Measurements from ENCODE around the gene KIRREL3. TPM values are rescaled to one million over a fixed set of nuclear protein-coding genes. Genes with fewer than 3 reads are reported as not detected.

KIRREL3 gene
- total RNA-seq, 1 donor from 2014 or later = 0.09 TPM

DNA sequence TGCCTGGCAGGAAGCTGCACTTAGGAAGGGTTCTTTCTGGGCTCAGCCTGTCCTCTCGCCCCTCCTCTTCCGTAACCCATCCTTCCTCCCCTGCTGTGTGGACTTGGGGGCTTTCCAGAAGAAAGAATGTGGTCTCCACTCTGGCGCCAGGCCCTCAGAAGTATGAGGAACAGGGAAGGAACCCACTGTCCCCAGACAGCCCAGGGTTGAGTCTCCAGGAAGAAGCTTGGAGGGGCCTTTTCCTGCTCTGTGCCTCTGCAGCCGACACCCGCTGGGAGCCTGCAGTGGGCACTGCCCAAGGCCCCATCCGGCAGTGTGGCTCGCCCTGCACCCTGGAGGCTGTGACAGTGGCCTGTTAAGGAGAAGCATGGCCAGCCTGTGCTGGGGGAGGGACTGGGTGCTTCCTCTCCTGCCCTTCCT, 532.5 kb downstream of the KIRREL3 start:
- DNase-seq (ENCODE audit: low spot score) (no peak), ATAC-seq (peak; percentile 66)
- intact Hi-C loops (cut with DNase I) = no loop called here

DNA sequence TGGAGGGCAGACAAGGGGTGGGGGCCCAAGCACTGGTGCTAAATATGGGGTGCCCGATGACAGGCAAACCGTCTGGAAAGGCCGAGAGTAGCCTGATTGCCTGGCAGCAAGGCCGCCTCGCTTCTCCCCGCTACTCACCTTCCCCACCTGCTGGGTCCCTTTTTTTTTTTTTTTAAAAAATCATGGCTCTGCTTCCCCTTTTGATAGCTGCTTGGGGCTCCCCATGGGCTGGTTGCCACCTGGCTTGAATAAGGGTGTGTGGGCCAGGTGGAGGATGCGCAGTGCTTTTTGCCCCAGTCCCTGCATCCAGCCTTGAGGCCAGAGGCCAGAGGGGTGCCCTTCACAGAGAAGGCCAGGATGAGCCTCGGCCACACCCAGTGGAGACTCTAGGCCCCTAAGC, 533.1 kb downstream of the KIRREL3 start:
- ATAC-seq (no peak), DNase-seq (ENCODE audit: low spot score) (no peak)
- intact Hi-C loops (cut with DNase I) = no loop called here

DNA sequence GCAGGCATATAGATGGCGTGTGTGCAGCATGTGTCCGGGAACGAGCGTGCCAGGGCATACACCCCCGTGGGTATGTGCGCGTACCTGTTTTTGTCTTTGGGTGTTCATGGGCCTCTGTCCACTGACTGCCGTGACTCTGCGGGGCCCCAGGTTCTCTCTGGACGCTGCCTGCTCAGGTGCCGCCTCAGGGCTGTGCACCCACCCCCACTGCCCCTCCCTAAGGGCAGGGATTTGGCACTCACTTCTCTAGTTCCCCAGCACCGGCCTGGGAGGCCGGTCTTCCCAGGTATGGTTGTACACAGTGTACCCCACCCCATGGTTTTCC, 533.6 kb downstream of the KIRREL3 start:
- intact Hi-C loops (cut with DNase I) = no loop called here
- DNase-seq (ENCODE audit: low spot score) = no peak
- ATAC-seq = no peak

DNA sequence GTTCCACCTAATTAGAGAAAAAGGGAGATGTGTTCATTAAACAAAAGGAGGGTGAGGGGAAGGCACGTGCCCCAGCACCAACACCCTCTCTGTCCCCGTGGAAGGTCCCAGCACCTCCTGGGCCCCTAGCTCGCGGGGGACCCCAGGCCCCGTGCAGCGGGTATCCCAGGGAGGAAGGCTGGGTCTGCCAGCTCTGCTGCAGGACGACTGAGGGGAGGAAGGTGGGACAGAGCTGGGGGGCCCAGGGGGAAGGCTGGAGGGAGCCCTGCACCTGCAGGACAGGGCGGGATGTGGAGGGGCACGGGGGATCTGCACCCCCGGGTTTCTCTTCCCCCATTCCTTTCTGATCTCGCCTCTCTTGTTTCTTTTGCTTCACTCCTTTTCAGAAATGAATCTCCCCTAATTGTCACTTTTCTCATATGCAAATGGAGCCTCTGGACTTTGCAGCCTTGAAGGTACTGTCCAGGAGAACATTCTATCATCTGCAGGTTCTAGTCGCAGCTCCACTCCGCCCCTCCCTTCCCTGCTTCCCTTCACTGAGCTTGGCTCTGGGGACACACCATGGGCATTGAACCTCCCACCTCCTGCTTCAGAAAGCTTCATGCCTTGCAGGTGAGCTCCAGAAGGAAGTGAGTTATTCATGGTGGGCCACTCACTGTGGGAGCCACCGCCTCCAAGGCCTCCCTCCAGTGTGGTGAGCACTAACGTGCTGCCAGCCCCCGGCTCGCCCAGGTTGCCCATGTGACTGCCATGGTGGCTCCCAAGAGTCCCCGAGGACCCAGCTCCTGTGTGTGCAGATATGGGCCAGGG, 534.1 kb downstream of the KIRREL3 start:
- no peak for ATAC-seq
- DNase-seq (ENCODE audit: low spot score) = no peak
- intact Hi-C loops (cut with DNase I) = no loop called here

DNA sequence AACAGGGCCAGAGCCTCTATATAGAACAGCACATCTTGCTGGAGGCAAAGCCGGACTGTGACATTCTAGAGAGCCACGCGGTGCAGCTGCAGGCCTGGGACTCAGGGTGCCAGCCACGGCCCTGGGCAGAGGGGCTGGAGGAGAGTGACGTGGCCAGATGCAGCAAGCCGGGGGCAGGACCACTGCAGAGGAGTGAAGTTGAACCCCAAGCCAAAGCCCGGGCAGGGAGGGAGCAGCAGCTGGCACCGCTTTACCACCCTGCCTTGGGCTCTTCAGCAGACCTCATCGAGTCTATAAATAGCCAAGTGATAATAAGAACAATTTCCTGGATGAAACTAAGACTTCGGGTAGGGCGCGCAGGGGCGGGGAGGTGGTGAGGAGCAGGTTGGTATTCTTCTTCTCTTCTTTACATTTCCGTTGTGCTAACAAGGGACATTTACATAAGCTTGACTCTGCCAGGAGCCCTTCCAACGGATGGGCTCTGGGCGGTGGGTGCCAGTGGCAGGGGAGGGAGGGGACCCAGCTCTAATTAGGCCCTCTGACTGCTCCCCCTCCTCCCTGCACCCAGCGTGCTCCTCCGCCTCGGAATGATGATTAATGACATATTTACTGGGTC, 534.9 kb downstream of the KIRREL3 start:
- intact Hi-C loops (cut with DNase I) = no loop called here
- DNase-seq (ENCODE audit: low spot score) (no peak), ATAC-seq (no peak)

DNA sequence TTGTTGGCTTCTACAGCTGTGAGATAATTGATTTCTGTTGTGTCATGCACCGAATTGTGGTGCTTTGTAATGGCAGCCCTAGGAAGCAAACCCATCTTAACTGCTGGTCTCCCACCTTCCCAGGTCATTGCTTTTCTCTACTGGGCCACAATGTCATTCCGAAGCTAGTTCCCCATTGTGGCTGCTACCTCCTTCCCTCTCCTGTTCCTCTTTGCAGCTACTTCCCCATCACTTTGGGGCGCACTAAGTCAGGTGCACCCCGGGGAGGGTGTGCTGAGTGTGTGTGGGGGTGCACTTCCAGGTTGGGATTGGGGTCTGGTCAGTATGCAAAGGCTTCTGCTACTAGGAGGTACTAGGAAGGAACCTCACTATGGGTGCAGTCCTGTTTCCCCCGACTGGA, 535.8 kb downstream of the KIRREL3 start:
- no peak for ATAC-seq
- intact Hi-C loops (cut with DNase I) = no loop called here
- no peak for DNase-seq (ENCODE audit: low spot score)

DNA sequence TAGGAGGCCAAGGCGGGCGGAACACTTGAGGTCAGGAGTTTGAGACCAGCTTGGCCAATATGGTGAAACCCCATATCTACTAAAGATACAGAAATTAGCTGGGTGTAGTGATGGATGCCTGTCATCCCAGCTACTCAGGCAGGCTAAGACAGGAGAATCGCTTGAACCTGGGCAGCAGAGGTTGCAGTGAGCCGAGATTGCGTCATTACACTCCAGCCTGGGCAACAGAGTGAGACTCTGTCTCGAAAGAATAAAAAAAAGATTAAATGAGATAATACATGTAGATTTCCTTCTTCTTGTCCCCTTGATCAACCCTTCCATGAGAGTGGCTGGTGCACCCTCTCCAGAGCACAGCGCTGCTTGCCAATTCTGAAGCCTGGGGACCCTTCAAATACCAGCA, 538.1 kb downstream of the KIRREL3 start:
- ATAC-seq (no peak), DNase-seq (ENCODE audit: low spot score) (no peak)
- intact Hi-C loops (cut with DNase I) = no loop called here

DNA sequence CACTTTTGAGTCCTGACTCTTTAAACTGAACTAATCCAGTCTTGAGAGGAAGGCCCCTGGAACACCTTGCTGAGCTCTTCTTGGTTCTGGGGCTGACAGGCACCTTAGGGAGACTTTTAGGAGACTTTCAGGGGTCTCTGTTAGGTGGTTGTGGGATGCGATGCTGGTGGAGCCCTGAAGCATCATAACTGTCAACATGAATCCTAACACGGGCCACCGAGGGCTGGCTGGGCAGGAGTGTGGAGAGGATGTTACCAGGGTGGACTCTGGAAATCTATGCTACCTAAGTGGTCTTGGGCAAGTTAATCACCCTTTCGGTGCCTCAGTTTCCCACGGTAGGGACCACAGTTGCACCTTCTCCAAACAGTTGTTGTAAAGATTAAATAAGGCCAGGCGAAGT, 538.6 kb downstream of the KIRREL3 start:
- ATAC-seq = no peak
- intact Hi-C loops (cut with DNase I) = no loop called here

DNA sequence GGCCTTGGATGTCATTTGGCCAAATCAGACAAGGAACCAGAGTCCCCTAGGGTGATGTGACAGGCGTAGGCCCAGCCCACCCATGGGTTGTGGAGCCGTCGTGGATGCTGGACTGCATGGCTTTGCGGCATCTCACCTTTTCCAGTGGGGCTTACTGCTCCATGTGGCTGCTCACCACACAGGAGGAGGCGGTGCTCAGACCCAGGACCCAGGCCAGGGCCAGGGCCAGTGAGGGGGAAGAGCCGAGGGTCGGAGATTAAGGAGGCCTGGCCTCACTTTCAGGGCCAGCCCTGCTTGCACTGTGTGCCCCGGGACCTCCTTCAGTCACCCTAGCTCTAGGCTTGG, 539.5 kb downstream of the KIRREL3 start:
- DNase-seq (ENCODE audit: low spot score) = no peak
- no peak for ATAC-seq
- intact Hi-C loops (cut with DNase I) = no loop called here

More for the DNA sequence above, 538.6 kb downstream of the KIRREL3 start:
- no peak for DNase-seq (ENCODE audit: low spot score)

DNA sequence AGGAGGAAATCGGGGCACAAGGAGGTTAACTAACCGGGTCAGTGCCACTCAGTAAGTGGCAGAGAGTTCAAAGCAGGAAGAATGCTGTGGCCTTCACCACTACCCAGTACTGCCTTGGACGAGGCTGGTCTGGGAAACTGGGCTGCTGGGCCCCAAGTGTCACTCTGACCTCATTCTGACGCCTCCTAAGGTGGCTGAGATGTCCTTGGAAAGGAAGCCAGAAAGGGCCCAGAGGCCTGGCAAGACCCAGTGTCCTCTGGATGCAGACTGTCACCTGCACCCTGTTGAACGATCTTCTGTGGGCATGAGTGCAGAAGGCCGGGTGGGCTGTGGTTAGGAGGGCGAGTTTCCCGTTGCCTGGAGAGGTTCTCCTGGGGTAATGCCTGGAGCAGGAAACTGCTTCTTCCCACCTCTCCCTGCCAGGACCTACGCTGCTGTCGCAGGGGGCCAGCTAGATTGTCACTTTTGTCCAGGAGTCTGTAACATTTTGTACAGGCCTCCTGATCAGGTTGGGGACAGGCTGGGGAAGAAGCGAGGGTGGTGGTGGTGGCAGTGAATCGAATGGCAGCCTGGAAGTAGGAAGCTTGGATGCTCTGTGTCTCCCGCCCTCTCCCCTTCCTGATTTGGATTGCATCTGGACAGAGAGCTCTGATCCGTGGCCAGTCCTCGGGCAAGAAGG, 540.0 kb downstream of the KIRREL3 start:
- intact Hi-C loops (cut with DNase I) = no loop called here
- DNase-seq (ENCODE audit: low spot score) (no peak), ATAC-seq (peak; percentile 16)

DNA sequence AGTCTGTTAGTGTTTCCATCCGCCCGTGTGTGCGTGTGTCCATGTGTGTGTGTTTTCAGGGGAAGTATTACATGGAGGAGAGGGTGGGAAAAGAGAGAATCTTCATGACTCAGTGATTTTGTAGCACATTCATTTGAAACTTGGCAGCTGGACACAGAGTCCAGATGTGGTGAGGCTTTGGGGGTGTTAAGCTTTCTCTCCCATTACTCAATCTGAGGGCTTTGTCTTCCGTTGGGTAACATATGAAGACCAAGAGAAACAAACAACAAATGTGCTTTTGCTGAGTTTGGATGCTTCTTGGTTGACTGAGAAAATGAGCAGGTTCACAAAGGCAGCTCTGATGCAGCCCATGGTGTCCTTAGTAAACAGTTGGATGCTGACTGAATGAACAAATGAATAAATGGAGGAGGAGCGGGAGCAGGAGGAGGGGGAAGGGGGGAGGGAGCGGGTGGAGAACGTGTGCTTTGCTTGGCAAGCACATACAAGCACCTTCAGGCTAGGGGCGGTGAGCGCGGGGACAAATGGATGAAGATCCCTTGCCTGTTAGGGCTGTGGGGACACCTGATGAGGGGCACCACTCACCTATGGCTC, 540.8 kb downstream of the KIRREL3 start:
- no peak for DNase-seq (ENCODE audit: low spot score)
- ATAC-seq = peak; percentile 90
- intact Hi-C loops (cut with DNase I) = no loop called here

DNA sequence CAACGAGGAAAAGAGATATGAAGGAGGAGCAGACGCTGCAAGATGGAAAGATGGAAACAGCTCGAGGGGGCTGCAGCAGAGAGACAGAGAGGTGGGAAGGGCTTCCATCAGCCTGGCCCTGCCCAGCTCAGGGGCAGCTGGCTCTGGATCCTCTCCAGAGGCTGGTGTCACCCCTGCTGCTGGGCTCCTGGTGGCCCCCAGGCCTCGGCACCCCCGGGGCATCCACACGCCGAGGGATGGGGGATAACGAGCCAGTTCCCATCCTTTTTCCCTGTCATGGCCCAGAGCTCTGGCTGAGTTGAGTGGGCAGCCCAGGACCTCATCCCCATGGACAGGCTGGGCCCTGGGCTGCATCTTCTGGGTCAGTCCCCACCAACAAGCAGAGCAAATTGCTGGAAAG, 542.8 kb downstream of the KIRREL3 start:
- ATAC-seq = no peak
- intact Hi-C loops (cut with DNase I) = no loop called here
- DNase-seq (ENCODE audit: low spot score) = no peak

DNA sequence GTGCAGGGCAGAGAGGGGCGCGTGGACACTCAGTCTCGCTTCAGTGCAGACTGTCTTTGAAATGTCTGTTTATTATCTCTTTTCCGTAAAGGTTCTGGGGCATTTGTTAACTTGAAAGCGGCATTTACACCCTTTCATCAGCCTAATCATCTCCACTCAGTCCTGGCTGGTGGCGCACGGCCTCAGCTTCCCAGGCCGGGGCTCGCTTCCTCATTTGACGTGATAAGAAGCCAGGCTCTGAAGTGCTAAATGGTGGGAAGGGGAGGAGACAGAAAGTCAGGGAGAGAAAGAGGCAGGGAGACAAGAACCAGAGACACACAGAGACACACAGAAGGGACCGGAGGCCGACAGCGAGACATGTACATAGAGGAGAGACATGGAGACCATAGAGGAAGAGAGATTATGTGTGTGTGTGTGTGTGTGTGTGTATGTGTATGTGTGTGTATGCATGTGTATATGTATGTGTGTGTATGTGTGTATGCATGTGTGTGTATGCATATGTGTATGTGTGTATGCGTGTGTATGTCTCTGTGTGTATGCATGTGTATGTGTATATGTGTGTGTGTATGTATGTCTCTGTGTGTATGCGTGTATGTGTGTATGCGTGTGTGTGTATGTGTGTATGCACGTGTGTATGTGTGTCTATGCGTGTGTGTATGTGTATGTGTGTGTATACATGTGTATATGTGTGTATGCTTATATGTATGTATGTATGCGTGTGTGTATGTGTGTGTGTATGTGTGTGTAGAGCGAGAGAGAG, 543.6 kb downstream of the KIRREL3 start:
- DNase-seq (ENCODE audit: low spot score) (no peak), ATAC-seq (no peak)
- intact Hi-C loops (cut with DNase I) = no loop called here

DNA sequence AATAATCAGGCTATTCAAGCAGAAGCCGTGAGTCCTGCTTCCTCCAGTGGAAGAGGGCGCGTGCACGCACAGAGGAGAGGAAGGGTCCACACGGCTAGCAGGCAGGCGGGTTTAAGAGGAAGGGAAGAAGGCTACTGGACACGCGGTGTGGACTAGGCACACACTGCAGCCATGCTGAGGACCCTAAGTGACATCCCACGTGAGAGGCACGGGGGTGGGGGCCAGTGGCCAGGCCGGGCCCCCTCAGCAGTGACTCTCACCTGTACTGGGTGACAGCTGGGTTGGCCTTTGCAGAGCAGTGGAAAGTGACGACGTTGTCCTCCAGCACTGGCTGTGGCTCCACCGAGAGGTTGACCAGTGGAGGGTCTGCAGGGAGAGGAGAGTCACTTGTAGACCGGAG, 544.5 kb downstream of the KIRREL3 start:
- no peak for ATAC-seq
- DNase-seq (ENCODE audit: low spot score) = no peak
- intact Hi-C loops (cut with DNase I) = no loop called here

DNA sequence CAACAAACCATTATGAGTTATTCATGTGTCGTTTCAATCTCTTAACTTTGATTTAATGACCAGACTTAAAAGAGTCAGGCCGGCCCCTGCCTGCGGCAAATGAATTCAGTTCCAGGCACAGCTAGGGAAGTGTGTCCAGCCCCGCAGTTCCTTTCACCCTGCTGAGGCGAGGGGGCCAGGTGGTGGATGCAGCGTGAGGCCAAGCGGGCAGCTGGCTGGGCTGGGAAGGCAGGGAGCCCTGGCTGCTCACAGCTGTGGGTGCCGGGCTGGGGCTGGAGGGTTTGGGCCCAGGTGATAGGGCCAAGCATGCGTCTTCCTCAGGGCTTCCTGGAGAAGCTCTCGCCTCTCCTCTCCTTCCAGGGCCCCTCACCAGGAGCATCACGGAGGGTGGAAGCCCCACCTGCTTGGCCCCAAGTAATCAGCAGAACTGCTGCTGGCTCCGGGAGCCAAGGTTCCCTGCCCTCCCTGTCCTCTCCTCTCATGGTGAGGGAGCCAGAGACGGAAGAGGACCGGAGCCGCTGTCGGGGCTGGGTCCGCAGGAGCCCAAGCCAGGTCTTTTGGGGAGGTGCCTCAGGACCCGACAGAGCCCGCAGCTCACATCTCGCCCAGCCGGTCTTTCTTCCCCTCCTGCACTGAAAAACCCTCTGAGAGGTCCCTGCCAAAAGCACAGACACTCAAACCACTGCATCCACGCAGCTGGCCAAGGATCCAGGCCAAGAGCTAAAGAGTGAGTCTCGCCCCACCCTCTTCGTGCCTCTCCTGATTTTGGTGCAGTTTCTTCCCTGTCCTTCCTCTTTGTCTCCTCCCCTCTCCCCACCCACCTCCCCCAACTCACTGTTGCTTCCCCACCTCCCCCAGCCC, 548.1 kb downstream of the KIRREL3 start:
- ATAC-seq (peak; percentile 57), DNase-seq (ENCODE audit: low spot score) (no peak)
- intact Hi-C loops (cut with DNase I) = no loop called here

DNA sequence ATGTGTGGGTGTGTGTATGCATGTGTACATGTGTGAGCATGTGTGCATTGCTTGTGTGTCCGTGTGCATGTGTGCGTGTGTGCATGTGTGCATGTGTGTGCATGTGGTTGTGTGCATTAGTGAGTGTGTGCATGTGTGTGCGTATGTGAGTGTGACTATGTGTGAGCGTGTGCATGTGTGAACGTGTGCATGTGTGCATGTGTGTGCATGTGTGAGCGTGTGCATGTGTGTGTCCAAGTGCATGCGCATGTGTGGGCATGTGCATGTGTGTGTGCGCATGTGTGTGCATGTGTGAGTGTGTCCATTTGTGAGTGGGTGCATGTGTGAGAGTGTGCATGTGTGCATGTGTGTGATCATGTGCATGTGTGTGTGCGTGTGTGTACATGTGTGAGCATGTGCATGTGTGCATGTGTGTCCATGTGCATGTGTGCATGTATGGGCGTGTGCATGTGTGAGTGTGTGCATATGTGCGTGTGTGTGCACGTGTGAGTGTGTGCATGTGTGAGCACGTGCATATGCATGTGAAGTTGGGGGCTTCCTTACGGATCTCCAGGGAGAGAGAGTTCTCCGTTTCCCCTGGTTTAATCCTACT, 549.3 kb downstream of the KIRREL3 start:
- ATAC-seq (no peak), DNase-seq (ENCODE audit: low spot score) (no peak)
- intact Hi-C loops (cut with DNase I) = no loop called here

DNA sequence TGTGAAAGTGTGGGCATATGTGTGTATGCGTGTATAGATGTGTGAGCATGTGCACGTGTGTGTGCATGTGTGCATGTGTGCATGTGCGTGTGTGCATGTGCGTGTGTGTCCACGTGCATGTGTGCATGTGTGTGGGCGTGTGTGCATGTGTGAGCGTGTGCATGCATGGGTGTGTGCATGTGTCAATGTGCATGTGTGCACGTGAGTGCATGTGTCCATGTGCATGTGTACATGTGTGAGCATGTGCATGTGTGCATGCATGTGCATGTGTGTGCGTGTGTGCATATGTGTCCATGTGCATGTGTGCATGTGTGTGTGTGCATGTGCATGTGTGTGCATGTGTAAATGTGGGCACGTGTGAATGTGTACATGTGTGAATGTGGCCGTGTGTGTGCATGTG, 549.8 kb downstream of the KIRREL3 start:
- intact Hi-C loops (cut with DNase I) = no loop called here
- no peak for DNase-seq (ENCODE audit: low spot score)
- ATAC-seq = no peak

DNA sequence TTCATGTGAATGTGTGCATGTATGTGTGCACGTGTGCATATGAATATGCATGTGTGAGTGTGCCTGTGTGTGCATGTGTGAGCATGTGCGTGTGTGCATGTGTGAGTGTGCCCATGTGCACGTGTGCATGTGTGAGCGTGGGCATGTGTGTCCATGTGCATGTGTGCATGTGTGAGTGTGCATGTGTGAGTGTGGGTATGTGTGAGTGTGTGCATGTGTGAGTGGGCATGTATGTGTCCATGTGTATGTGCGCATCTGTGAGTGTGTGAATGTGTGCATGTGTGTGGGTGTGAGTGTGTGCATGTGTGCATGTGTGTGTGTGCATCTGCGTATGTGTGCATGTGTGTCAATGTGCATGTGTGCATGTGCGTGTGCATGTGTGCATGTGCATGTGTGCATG, 550.4 kb downstream of the KIRREL3 start:
- intact Hi-C loops (cut with DNase I) = no loop called here
- DNase-seq (ENCODE audit: low spot score) (no peak), ATAC-seq (no peak)

Data from sciatic nerve (tissue), 2 donors.